ENCODE results near the gene AZIN2. TPM values are rescaled to one million over a fixed set of nuclear protein-coding genes. Genes with fewer than 3 reads are reported as not detected.
A peak's percentile ranks its signal among the peaks of the same experiment; 100 is the strongest.

Gene AZIN2
- total and polyA plus RNA-seq, 9 of the 15 experiments (the other 6 are each of a cell fraction or from before 2014, with no cell fraction given), result 0.06 to 0.91 (median 0.42) TPM; not detected in 2

DNA sequence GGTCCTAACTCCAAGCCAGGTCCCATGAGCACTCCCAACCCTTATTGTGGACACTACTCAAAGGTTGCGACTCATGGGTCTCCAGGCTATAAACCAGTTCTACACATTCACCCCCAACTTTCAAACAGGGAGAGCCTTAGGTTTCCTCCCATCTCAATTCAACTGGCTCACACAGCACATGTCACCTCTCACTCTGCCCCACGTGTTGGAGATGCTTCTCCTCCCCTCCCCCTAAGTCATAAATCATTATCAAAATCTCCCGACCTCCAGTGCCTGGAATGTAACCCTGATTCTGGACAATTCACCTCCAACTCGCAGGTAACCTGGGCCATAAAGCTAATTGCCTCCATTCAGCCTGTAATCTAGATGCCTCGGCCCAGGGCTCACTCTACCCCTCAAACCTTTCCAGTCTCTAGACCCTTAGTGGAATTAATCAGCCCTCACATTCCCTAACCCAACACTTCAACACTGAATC lies 44.9 kb upstream of the AZIN2 start (continued):
- TF ChIP-seq BRCA1 (IDR thresholded peaks at IDR 0.05) (no peak), BRCA1 (CRISPR knock-in tag; IDR thresholded peaks at IDR 0.05) (no peak), RCOR1 (IDR thresholded peaks at IDR 0.05; ENCODE audit: borderline replicate concordance in 1 of 2, low read depth in 2 of 2, low read length in 2 of 2) (peak in 1 of 2 experiments; percentile 70; a peak in 2 of 4 replicates), SMAD1 (IDR thresholded peaks at IDR 0.05; ENCODE audit: low read depth, low read length, partially characterized antibody) (no peak)
- TF ChIP-seq, protein P1, sequence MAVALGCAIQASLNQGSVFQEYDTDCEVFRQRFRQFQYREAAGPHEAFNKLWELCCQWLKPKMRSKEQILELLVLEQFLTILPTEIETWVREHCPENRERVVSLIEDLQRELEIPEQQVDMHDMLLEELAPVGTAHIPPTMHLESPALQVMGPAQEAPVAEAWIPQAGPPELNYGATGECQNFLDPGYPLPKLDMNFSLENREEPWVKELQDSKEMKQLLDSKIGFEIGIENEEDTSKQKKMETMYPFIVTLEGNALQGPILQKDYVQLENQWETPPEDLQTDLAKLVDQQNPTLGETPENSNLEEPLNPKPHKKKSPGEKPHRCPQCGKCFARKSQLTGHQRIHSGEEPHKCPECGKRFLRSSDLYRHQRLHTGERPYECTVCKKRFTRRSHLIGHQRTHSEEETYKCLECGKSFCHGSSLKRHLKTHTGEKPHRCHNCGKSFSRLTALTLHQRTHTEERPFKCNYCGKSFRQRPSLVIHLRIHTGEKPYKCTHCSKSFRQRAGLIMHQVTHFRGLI (CRISPR knock-in tag; IDR thresholded peaks at IDR 0.05), result no peak

DNA sequence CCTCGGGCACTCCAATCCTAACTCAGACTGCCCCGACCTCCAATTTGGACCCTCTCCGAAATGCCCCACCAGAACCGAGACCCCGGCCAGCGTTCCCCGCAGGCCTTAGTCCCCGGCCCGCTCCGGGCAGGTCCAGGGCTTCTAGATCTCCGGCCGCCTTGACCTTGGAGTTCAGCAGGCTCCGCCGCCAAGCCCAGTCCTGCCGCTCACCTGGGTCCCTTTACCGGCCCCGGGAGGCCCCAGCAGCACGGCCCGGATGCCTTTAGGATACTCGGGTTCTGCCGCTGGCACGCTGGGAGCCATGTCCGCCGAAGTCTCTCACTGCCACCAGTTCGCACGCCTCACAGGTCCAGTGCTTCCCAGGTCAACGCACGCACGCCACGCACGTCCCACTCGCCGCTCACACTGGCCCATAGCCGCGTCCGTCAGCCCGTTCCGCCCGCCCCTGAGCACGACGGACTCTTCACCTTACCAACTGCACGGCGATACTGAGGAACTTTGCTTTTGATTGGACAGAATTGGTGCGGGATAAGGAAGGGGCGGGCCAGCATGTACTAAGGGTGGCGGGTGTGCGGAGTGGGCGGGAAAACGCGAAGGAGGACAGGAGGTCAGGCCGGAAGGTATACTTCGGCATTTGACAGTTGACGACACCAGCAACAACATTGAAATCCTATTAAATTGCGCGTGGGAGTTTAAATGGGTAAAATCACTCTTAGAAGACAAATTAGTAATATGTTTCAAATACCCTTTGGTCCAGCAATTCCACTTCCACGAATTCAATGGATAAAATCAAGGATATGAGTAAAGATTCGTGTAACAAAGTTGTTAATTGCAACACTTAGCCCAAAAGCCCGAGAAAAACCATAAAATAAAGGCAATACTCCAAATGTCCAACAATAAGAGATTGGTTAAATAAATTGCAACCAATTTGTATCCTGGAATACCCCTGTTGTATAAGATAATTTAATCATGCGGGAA lies 44.1 kb upstream of the AZIN2 start, which contains the start of gene AK2:
TSS of gene AK2 (minus strand) at position 358 of the 978 bp plus-strand sequence. CDS start at position 303, 55 bp downstream.
- ChIA-PET CTCF (ENCODE audit: low intra/inter-chr PET ratio) (no interaction called here), POLR2A (interaction anchor here (0.7 kb wide), 1 partner anchor 404 kb away, joined by 3 read pairs; no protein-coding TSS in a partner anchor)
- peak within 1 kb of the TSS; percentile 97 for H3K4me2 ChIP-seq (ENCODE audit: insufficient read depth, low read length)
- peak; percentile 99 to 100 (median 100) for DNase-seq (ENCODE audit: extremely low read depth in 1 of 4, low spot score in 3 of 4)
- peaks cover 7 to 21% of the 10 kb centered on the region in 2 experiments; a peak in 4 of 5 replicates for H3K4me1 ChIP-seq (replicated peaks in 1 of 2; ENCODE audit: control insufficient read depth in 2 of 2, insufficient read depth in 2 of 2, low read length in 2 of 2)
- 0 out of 2 replicates have a peak, but pooled peaks cover 4% of the 10 kb centered on the region for H3K9me3 ChIP-seq (replicated peaks; ENCODE audit: control insufficient read depth, insufficient read depth, low read depth, low read length)
- WGBS (ENCODE audit: insufficient coverage, low coverage, missing lambda C conversion rate), result 4% methylated on average over 59 of the region's 59 CpGs
- peak within 1 kb of the TSS; percentile 92 for H3K27ac ChIP-seq (ENCODE audit: extremely low read depth, low read depth, low read length)
- H3K9me1 ChIP-seq (ENCODE audit: control insufficient read depth, insufficient read depth, low read length), result no peaks in the 10 kb centered on the region
- H3K27me3 ChIP-seq (ENCODE audit: control insufficient read depth in 2 of 2, insufficient read depth in 2 of 2, low read length in 2 of 2), result no peaks in the 10 kb centered on the region
- peak; percentile 100 for ATAC-seq
- peak within 1 kb of the TSS; percentile 78 for H3K4me3 ChIP-seq
- in situ Hi-C loops (cut with MboI), result no loop called here
- no TSS peak for BruUV-seq (replicated peaks)
- H2AFZ ChIP-seq (ENCODE audit: low read depth, low read length), result peak within 1 kb of the TSS; percentile 94
- peak within 1 kb of the TSS; percentile 93 to 94 for H3K9ac ChIP-seq (ENCODE audit: insufficient read depth in 1 of 2, low read depth in 2 of 2, low read length in 2 of 2)
- peak; percentile 97 for FAIRE-seq
- H3K79me2 ChIP-seq (ENCODE audit: control insufficient read depth, insufficient read depth, low read length), result peaks cover 55% of the 10 kb centered on the region
- H4K20me1 ChIP-seq (replicated peaks; ENCODE audit: control insufficient read depth, insufficient read depth, low read length), result peaks cover 7% of the 10 kb centered on the region
- peaks cover 35% of the 10 kb centered on the region for H3K36me3 ChIP-seq (ENCODE audit: control insufficient read depth, insufficient read depth, low read length)
- intact Hi-C loops (cut with micrococcal nuclease), result no loop called here
- TF ChIP-seq ARHGAP35 (IDR thresholded peaks at IDR 0.05; ENCODE audit: partially characterized antibody) (no peak), ZNF707 (CRISPR knock-in tag; conservative IDR thresholded peaks at IDR 0.05) (no peak), MECOM (CRISPR knock-in tag; IDR thresholded peaks at IDR 0.05) (peak; percentile 67; the same call in 1 of the 2 replicates), BRD9 (IDR thresholded peaks at IDR 0.05; ENCODE audit: low read depth, partially characterized antibody) (no peak), CSDE1 (IDR thresholded peaks at IDR 0.05) (peak in 1 of 2 experiments; percentile 57; a peak in 2 of 4 replicates), CHD2 (IDR thresholded peaks at IDR 0.05; ENCODE audit: low read depth, low read length) (peak; percentile 93), MAZ (CRISPR knock-in tag; conservative IDR thresholded peaks at IDR 0.05 in 1 of 2, IDR thresholded peaks at IDR 0.05 in 1 of 2) (peak; percentile 71 to 74), ZNF184 (CRISPR knock-in tag; IDR thresholded peaks at IDR 0.05) (no peak)
- TF ChIP-seq, protein P2, sequence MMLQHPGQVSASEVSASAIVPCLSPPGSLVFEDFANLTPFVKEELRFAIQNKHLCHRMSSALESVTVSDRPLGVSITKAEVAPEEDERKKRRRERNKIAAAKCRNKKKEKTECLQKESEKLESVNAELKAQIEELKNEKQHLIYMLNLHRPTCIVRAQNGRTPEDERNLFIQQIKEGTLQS (IDR thresholded peaks at IDR 0.05), result peak; percentile 44; the same call in 1 of the 2 replicates
- TF ChIP-seq, protein P2 (CRISPR knock-in tag; conservative IDR thresholded peaks at IDR 0.05), result 0 out of 2 replicates have a peak, but pooled peaks have one; percentile 55
- TF ChIP-seq, protein P3, sequence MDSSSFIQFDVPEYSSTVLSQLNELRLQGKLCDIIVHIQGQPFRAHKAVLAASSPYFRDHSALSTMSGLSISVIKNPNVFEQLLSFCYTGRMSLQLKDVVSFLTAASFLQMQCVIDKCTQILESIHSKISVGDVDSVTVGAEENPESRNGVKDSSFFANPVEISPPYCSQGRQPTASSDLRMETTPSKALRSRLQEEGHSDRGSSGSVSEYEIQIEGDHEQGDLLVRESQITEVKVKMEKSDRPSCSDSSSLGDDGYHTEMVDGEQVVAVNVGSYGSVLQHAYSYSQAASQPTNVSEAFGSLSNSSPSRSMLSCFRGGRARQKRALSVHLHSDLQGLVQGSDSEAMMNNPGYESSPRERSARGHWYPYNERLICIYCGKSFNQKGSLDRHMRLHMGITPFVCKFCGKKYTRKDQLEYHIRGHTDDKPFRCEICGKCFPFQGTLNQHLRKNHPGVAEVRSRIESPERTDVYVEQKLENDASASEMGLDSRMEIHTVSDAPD (CRISPR knock-in tag; IDR thresholded peaks at IDR 0.05), result no peak

Measured in K562 (cell line).